ENCODE measurements around the gene PRKAR1A.

Gene PRKAR1A

GRCh38 chr17:68522266-68522665, 10.0 kb downstream of the PRKAR1A start:
- no peak overlapping the region for H3K4me3 Mint-ChIP-seq
- peaks cover 22% of the 10 kb centered on the region for H3K4me1 Mint-ChIP-seq
- H3K9me3 Mint-ChIP-seq, result peaks cover 0 to 2% of the 10 kb centered on the region in 2 donors
- no peak overlapping the region for H3K27ac Mint-ChIP-seq
- DNase-seq (no peak), ATAC-seq (no peak)
- no peaks in the 10 kb centered on the region for H3K27me3 Mint-ChIP-seq

- ATAC-seq (no peak), DNase-seq (no peak)
- Mint-ChIP-seq H3K4me1 (peaks cover 9% of the 10 kb centered on the region), H3K27ac (peak overlapping the region; percentile 23 to 84), H3K9me3 (no peaks in the 10 kb centered on the region), H3K4me3 (no peak overlapping the region), H3K27me3 (no peaks in the 10 kb centered on the region)
These were observed 14.3 kb downstream of the PRKAR1A start for GRCh38 chr17:68526548-68526947.

- Mint-ChIP-seq H3K27ac (no peak overlapping the region), H3K9me3 (no peaks in the 10 kb centered on the region), H3K4me3 (no peak overlapping the region), H3K4me1 (peaks cover 7% of the 10 kb centered on the region), H3K27me3 (no peaks in the 10 kb centered on the region)
- ATAC-seq, result no peak
- DNase-seq, result no peak
These were observed 15.1 kb downstream of the PRKAR1A start for GRCh38 chr17:68527314-68527713.

- H3K4me1 Mint-ChIP-seq, result peaks cover 6% of the 10 kb centered on the region
- H3K27ac Mint-ChIP-seq, result peak overlapping the region in 1 of 2 donors; percentile 67
- H3K4me3 Mint-ChIP-seq, result no peak overlapping the region
These were observed 19.0 kb downstream of the PRKAR1A start for GRCh38 chr17:68531252-68531651.

DNA sequence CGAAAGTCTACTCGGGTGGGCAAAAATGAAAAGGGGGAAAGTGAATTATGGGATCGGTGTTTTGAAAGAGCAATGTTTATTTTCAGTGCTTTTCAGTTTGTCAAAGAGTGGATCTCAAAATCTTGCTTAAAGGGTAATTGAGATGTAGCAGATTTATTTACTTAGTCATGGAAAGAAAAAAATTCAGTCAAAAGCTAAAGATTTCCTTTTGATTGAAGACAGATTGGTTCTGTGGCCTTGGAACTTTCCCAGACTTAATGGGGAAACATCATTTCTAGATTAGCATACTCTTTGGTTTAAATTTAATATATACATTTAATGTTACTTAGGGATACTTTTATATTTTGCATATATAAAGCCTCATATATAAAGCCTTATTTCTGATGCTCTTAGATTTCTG, 20.6 kb downstream of the PRKAR1A start:
- Mint-ChIP-seq H3K27me3 (no peaks in the 10 kb centered on the region), H3K4me3 (no peak overlapping the region), H3K9me3 (no peaks in the 10 kb centered on the region), H3K27ac (no peak overlapping the region), H3K4me1 (peaks cover 6% of the 10 kb centered on the region)
- ATAC-seq, result no peak
- no peak for DNase-seq

More at GRCh38 chr17:68531252-68531651, 19.0 kb downstream of the PRKAR1A start:
- Mint-ChIP-seq H3K9me3 (no peaks in the 10 kb centered on the region), H3K27me3 (no peaks in the 10 kb centered on the region)
- ATAC-seq, result no peak
- DNase-seq, result no peak

DNA sequence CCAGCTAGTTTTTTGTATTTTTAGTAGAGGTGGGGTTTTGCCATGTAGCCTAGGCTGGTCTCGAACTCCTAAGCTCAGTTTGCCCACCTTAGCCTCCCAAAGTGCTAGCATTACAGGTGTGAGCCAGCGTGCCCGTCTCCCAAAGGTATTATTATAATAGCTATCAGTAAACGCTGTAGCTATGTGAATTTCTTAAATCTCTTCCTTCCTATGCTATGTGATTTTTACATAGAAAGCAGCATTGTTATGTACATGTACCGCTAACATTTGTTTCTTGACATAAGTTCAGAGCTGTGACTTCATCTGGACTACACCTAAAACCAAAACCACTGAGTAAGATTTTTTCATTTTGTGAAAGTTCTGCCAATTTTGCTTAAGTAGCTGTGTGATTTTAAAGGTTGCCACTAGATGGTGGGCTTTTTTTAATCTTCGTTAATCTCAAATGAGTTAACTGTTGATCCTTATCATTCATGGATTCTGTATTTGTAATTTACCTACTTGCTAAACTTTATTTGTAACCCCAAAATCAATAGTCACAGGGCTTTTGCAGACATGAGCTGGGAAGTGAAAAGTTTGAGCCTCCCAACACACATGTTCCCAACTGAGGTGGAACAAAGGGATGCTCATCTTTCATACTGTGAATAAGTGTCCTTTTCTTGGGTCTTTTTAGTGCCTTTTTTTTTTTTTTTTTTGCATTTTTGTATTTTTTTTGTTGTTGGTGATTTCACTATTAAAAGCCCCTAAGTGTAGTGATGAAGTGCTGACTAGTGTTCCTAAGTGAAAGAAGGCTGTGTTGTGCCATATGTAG, 21.9 kb downstream of the PRKAR1A start:
- DNase-seq (no peak), ATAC-seq (no peak)
- no peak overlapping the region for H3K4me3 Mint-ChIP-seq

DNA sequence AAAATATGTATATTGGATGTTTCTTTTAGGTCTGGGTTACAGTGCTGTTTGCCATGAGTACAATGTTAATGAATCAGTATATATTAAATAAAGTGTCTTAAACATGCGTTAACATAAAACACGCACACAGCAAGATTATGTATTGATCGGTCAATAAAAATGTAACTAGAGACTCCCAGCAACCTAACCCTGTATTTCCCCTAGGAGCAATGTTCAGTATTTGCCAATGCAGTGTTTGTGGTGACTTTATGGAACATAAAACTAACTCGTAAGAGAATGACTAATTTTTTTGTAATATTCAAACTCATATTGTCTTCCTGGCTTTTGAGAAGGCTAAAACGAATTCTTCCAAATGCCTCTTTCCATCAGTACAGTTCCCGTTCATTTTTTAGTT, 22.5 kb downstream of the PRKAR1A start:
- Mint-ChIP-seq H3K27me3 (no peaks in the 10 kb centered on the region), H3K9me3 (no peaks in the 10 kb centered on the region), H3K4me3 (no peak overlapping the region), H3K4me1 (peaks cover 6% of the 10 kb centered on the region), H3K27ac (no peak overlapping the region)
- no peak for ATAC-seq
- no peak for DNase-seq

More for the DNA sequence above, 21.9 kb downstream of the PRKAR1A start:
- Mint-ChIP-seq H3K4me1 (peaks cover 6% of the 10 kb centered on the region), H3K9me3 (no peaks in the 10 kb centered on the region), H3K27me3 (no peaks in the 10 kb centered on the region), H3K27ac (peak overlapping the region in 1 of 2 donors; percentile 55)

DNA sequence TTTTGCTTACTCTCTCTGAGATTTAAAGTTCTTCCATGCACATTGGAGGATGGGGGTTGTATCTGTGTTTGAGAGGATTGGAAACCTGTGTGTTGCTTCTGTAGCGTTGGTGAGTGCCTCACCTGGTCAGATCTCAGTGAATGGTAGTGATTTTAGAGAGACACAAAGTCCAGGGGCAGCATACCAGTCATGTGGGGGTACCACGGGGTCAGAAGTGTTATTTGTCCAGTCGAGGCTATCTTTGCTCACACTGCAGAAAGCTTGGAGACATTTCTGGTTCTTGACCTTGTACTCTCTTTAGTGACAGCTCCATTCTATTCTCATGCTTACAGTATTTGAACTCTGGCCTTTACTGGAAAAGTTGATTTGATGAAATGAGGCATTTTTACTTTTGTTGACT, 23.7 kb downstream of the PRKAR1A start:
- Mint-ChIP-seq H3K27me3 (no peaks in the 10 kb centered on the region), H3K9me3 (no peaks in the 10 kb centered on the region), H3K4me1 (peaks cover 6% of the 10 kb centered on the region), H3K27ac (no peak overlapping the region), H3K4me3 (no peak overlapping the region)
- DNase-seq (no peak), ATAC-seq (no peak)

- peak; percentile 30 for ATAC-seq
- no peak for DNase-seq
These were observed 27.6 kb downstream of the PRKAR1A start for GRCh38 chr17:68539548-68540467.

DNA sequence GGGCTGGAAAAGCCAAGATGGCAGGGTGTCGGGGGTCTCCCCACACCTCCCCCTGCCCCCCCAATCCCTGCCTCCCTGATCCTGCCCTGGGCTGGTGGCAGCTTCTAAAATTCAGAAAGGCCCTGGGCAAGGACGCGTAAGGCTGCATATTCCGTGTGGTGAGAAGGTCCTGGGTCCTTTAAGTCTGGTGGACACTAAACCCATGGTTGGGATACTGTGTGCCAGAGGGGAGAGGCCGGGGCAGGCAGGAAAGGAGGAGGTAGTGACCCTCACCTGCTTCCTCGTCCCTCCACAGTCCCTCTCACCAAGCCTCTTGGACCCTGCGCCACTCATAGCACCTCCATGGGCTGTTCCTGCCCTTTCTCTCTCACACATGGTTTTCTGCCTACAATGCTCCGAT, 28.8 kb downstream of the PRKAR1A start:
- no peak overlapping the region for H3K4me3 Mint-ChIP-seq

More at GRCh38 chr17:68539548-68540467, 27.6 kb downstream of the PRKAR1A start:
- Mint-ChIP-seq H3K27me3 (no peaks in the 10 kb centered on the region), H3K27ac (peak overlapping the region in 1 of 2 donors; percentile 79), H3K9me3 (no peaks in the 10 kb centered on the region), H3K4me1 (no peaks in the 10 kb centered on the region), H3K4me3 (no peak overlapping the region)

GRCh38 chr17:68541816-68542215, 29.6 kb downstream of the PRKAR1A start:
- Mint-ChIP-seq H3K4me1 (no peaks in the 10 kb centered on the region), H3K27ac (no peak overlapping the region), H3K4me3 (no peak overlapping the region), H3K9me3 (no peaks in the 10 kb centered on the region), H3K27me3 (no peaks in the 10 kb centered on the region)
- DNase-seq (no peak), ATAC-seq (peak; percentile 27)

More for the DNA sequence above, 28.8 kb downstream of the PRKAR1A start:
- DNase-seq (no peak), ATAC-seq (peak; percentile 35)
- Mint-ChIP-seq H3K9me3 (no peaks in the 10 kb centered on the region), H3K4me1 (no peaks in the 10 kb centered on the region), H3K27me3 (no peaks in the 10 kb centered on the region), H3K27ac (no peak overlapping the region)

DNA sequence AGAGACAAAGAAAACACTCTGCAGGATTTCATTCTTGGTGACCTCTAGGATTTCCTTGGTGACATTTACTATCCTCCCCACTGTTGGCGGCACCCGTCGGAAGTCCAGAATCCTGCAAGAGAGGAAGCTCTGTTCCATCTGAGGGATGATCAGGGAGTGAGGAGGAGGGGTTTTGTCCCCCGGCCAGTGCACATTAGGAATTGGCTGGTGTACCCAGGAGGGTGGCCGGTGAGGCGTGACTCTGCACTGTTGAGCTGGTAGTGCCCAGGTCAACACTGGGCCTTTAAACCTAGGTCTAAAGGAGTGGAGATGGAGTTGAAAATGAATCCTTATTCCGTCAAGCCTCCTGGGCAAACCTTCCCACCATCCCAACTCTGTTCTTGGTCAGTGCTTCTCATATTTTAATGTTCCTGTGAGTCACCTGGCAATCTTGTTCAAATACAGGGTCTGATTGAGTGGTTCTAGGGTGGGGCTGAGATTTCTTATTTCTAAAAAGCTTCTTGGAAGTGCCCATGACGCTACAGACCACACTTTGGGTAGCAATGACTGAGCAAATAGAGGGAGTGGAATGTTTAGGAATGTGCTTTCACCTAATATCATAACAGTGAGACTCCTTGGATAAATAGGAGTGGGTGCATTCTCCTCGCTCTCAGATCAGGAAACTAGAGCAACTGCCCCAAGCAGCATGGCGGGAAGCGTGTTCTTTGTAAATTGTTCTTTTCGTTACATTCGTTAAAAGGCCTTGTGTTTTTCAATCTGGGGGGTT, 30.7 kb downstream of the PRKAR1A start:
- no peaks in the 10 kb centered on the region for H3K4me1 Mint-ChIP-seq

GRCh38 chr17:68544111-68544915, 32.1 kb downstream of the PRKAR1A start:
- no peak for DNase-seq
- no peak for ATAC-seq
- H3K4me3 Mint-ChIP-seq, result no peak overlapping the region
- no peaks in the 10 kb centered on the region for H3K4me1 Mint-ChIP-seq
- no peaks in the 10 kb centered on the region for H3K27me3 Mint-ChIP-seq
- no peaks in the 10 kb centered on the region for H3K9me3 Mint-ChIP-seq
- no peak overlapping the region for H3K27ac Mint-ChIP-seq

More for the DNA sequence above, 30.7 kb downstream of the PRKAR1A start:
- peak overlapping the region in 1 of 2 donors; percentile 21 for H3K27ac Mint-ChIP-seq
- no peaks in the 10 kb centered on the region for H3K27me3 Mint-ChIP-seq
- no peaks in the 10 kb centered on the region for H3K9me3 Mint-ChIP-seq
- ATAC-seq, result no peak
- DNase-seq, result no peak
- H3K4me3 Mint-ChIP-seq, result no peak overlapping the region

DNA sequence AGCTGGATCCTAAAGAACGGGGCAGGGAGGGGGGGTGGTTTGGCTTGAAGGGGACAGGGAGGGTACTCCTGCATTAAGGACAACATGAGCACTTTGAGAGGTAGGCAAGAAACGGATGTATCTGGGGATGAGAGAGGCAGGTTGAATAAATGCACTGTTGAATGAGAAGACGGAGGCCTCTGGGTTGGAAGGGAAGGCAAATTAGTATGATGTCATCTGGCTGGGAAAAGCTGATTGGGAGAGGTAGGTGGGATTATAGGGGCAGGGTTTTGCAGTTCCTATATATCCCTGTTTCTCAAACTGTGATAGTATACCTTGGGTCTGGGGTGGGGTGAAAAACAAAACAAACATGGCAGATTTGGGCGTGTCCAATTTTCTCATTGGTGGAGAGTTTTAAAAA, 44.3 kb downstream of the PRKAR1A start:
- Mint-ChIP-seq H3K27ac (no peak overlapping the region), H3K4me1 (no peaks in the 10 kb centered on the region), H3K27me3 (no peaks in the 10 kb centered on the region), H3K4me3 (no peak overlapping the region), H3K9me3 (peaks cover 0 to 4% of the 10 kb centered on the region in 2 donors)
- DNase-seq (no peak), ATAC-seq (no peak)
